GM19239 (cell line): Measurements from ENCODE around the gene CCNQ.

Experiments
- DNase-seq: peaks from one replicate; pipeline ENCODE4 v3.0.0; 2011; ENCODE audit warnings: low spot score; ENCODE audit not compliant: insufficient read length
- FAIRE-seq: peaks from 2 replicates; lab custom pipeline; 2011; peaks lifted over from hg19 to GRCh38; lab: Jason Lieb, UNC

The CCNQ gene

DNA sequence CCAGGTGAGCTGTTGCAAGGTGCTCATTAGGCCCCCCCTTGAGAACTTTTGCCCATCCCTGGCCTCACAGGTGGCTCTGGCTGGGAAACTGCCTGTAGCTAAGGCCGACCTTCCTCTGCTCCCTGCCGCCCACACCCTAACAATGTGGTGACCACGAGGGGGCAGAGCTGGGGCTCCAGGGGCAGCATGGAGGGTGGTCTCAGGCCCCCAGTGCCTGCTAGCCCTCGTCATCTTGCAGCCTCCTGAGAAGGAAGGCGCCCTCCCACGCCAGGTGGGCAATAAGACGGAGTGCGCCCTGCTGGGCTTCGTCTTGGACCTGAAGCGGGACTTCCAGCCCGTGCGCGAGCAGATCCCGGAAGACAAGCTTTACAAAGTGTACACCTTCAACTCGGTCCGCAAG lies 49.1 kb downstream of the CCNQ start:
- no peak for FAIRE-seq

DNA sequence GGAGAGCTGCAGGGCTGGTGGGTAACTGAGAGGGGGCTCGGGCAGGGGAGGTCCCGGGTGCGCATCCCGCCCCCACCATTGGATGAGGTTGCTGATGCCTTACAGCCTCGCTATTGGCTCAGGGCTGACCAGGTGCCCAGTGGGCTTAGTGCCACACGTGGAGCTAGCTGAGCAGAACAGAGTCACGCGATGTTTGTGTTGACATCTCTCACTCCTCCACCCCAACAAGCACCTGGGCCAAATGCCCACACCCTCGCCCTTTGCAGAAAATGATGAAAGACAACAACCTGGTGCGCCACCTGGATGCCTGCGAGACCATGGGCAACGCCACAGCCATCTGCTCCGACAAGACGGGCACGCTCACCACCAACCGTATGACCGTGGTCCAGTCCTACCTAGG lies 49.7 kb downstream of the CCNQ start:
- FAIRE-seq: no peak
- no peak for DNase-seq

More for the DNA sequence above, 49.1 kb downstream of the CCNQ start:
- DNase-seq: no peak

DNA sequence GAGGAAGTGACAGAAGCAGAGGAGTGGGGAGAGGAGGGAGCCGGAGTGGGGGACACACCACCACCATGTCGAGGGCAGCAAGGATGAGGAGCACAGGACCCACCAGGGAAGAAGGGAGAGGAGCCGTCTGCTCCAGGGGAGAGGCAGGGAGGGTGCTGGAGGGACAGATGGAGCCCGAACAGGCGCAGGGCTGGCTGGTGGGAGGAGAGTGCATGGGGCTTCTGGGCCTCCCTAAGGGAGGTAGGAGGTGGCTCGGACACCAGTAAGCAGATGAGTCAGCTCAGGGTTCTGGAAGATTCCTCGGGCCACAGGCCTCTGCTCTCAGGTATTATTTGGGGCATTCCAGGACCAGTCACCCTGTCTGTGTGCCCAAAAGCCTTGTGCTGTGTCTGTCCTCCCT lies 51.7 kb downstream of the CCNQ start:
- no peak for FAIRE-seq

DNA sequence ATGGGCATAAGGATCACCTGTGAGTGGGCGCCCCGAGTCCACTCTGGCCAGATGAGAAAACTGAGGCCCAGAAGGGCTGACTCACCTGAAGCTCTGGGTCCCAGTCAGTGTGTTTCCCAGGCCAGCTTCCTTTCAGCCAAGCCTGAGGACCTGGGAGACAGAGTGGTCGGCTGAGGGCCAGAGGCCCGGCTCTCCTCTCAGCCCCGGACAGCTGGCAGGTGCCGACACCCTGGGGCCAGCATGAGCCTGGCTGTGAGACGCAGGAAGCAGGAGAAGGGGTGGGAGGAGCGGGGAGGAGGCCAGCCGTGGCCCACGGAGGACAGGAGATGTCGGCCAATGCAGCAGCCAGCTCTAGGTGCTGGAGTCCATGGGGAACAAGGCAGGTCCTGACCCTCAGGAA lies 52.6 kb downstream of the CCNQ start:
- FAIRE-seq (no peak), DNase-seq (no peak)

More for the DNA sequence above, 51.7 kb downstream of the CCNQ start:
- DNase-seq: no peak

DNA sequence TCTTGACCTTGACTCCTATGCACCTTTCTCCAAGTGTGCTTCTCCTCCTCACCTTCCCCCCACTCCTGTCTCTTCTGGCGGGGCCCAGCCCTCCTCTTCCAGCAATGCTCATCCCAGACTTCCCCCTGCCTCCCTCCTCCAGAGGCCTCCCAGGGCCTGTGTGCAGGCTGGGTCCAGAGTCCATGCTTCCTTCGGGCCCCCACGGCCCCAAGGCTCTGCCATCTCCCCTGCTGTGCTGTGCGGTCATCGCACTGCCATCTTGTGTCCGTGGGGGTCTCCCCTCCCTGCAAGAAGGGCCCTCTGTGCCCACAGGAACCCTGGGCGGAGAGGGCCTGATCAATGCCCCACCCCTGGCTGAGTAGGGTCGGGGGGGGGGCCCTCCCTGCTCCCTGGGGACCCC lies 54.2 kb downstream of the CCNQ start:
- DNase-seq: no peak
- no peak for FAIRE-seq

DNA sequence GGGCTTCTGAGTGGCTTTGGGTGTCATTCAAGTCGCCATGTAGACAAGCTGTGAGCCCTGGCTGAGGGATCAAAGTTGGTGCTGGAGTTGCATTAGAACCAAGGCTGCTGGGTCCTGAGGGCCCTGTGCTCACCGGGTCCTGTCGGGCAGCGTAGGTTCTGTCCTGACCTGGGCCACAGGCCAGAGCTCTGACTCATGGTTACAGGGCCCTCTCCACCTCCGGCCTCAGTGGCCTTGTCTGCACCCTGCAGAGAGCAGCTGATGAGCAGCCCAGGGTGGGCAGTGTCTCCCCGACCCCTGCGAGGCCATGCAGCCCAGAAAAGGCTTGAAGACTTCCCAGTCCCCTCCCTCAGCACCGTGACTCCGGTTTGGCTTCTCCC lies 59.0 kb downstream of the CCNQ start:
- FAIRE-seq: no peak
- no peak for DNase-seq

DNA sequence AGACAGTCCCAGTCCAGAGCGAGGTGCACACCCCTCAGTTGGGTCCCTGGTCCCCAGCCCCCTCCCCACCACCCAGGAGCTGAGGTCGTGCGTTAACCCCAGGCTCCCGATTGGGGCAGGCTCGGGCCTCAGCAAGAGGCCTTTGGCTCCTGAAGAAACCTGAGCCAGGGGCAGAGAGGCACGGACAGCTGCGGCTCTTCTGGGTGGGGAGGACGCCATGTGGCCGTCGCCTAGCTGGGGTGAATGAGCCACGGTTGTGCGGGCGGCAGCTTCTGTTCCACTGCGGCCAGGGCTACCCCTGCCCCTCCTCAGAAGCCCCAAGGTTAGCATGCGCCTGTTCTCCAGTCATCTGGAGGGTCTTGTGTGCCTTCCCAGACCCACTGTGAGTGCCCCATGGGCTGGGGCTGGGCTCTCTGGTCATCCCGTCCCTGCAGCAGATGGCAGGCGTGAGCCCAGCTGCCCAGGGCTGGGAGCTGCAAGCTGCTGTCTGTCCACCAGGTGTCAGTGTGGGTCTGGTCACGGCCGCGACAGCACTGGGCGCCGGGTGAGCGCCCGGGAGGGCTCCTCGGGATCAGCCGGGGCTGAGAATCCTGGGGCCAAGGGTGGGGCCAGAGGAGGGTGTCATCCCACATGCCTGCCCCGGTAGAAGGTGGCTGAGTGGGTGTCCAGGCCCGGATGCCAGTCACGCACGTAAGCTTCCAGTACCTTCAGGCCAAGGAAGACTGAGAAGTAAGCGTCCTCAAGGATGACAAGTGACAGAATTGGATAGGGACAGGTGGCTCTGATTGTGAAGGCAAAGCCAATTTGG lies 59.6 kb downstream of the CCNQ start:
- FAIRE-seq: peak; percentile 86
- DNase-seq: peak; percentile 56

DNA sequence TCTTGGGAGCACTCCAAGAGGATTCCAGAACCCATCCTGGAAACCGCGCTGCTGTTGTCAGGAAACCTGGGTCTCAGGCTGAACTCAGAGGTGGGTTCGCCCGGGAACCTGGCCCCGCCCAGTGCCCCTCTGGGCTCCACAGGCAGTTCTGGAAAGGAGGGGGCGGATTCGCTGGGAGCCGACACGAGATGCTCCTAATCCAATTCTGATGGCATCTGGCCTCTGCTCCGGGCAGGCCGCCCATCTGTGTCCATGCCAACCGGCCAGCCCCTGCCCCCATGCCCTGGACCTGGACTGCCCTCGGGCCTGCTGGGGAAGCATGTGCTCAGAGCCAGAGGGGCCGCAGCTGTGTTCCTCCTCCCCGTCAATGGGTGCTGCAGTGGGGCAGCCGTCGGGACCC lies 60.5 kb downstream of the CCNQ start:
- FAIRE-seq: no peak
- DNase-seq: no peak
